Neutrophil (primary cell): Measurements from ENCODE around the gene DMXL2.

Experiments used
- H3K27ac ChIP-seq: fragments of 200-600 bp; sonication (generic); 2 replicates; pipeline ENCODE4 v1.5.1; 2016; ENCODE audit warnings: mild to moderate bottlenecking, moderate library complexity
- H3K27me3 ChIP-seq: fragments of 200-600 bp; sonication (generic); 2 replicates; pipeline ENCODE4 v1.6.0; 2016; ENCODE audit warnings: mild to moderate bottlenecking
- H3K36me3 ChIP-seq: fragments of 200-600 bp; sonication (generic); 2 replicates; pipeline ENCODE4 v1.5.1; 2017
- H3K4me1 ChIP-seq, 2 experiments: fragments of 200-600 bp in 1 of 2; sonication (generic) in 1 of 2; 1 replicate in 1 of 2; 2 replicates in 1 of 2; pipeline versions ENCODE4 v1.5.1 to v1.6.1; 2013 to 2016; ENCODE audit warnings: low read depth in 1 of 2, low read length in 1 of 2, mild to moderate bottlenecking in 1 of 2, moderate library complexity in 1 of 2; ENCODE audit not compliant: control insufficient read depth in 1 of 2, insufficient read depth in 1 of 2
- H3K4me3 ChIP-seq, 2 experiments: fragments of 200-600 bp in 1 of 2; sonication (generic) in 1 of 2; 1 replicate in 1 of 2; 2 replicates in 1 of 2; pipeline ENCODE4 v1.5.1; 2013 to 2016; ENCODE audit warnings: low read depth in 1 of 2, low read length in 1 of 2, mild to moderate bottlenecking in 1 of 2, moderate library complexity in 1 of 2
- H3K9me3 ChIP-seq: fragments of 200-600 bp; sonication (generic); 2 replicates; pipeline ENCODE4 v1.5.1; 2016
- CTCF ChIP-seq: fragments of 200-600 bp; sonication (generic); IDR thresholded peaks from 2 replicates; pipeline ENCODE4 v1.5.1; 2016; ENCODE audit warnings: antibody characterized with exemption

DMXL2 gene

GRCh38 chr15:51625236-51625635 lies 2.7 kb upstream of the DMXL2 start:
- peaks cover 46 to 48% of the 10 kb centered on the region in 2 experiments for H3K4me1 ChIP-seq
- no peak overlapping the region for H3K27ac ChIP-seq
- no peak for TF ChIP-seq CTCF
- H3K4me3 ChIP-seq, result no peak overlapping the region
- no peaks in the 10 kb centered on the region for H3K27me3 ChIP-seq
- no peaks in the 10 kb centered on the region for H3K9me3 ChIP-seq
- no peaks in the 10 kb centered on the region for H3K36me3 ChIP-seq

GRCh38 chr15:51624022-51624421 lies 1.5 kb upstream of the DMXL2 start:
- no peaks in the 10 kb centered on the region for H3K27me3 ChIP-seq
- H3K4me1 ChIP-seq, result peaks cover 46 to 48% of the 10 kb centered on the region in 2 experiments
- no peak for TF ChIP-seq CTCF
- H3K36me3 ChIP-seq, result no peaks in the 10 kb centered on the region
- H3K4me3 ChIP-seq, result no peak overlapping the region
- no peaks in the 10 kb centered on the region for H3K9me3 ChIP-seq
- H3K27ac ChIP-seq, result peak overlapping the region; percentile 93

- Histone ChIP-seq H3K4me3 (peak overlapping the region; percentile 80 to 95), H3K27ac (peak overlapping the region; percentile 93), H3K36me3 (no peaks in the 10 kb centered on the region), H3K9me3 (no peaks in the 10 kb centered on the region), H3K27me3 (no peaks in the 10 kb centered on the region), H3K4me1 (peaks cover 40 to 48% of the 10 kb centered on the region in 2 experiments)
- no peak for TF ChIP-seq CTCF
Measured at GRCh38 chr15:51623386-51623938, 891 bp upstream of the DMXL2 start.

GRCh38 chr15:51621936-51622603 lies 501 bp downstream of the DMXL2 start:
- no peaks in the 10 kb centered on the region for H3K9me3 ChIP-seq
- H3K27ac ChIP-seq, result peak overlapping the region; percentile 93
- H3K36me3 ChIP-seq, result no peaks in the 10 kb centered on the region
- peak; percentile 22 for TF ChIP-seq CTCF
- no peaks in the 10 kb centered on the region for H3K27me3 ChIP-seq
- H3K4me3 ChIP-seq, result peak overlapping the region; percentile 80 to 95
- H3K4me1 ChIP-seq, result peaks cover 39 to 46% of the 10 kb centered on the region in 2 experiments

GRCh38 chr15:51621155-51621765 lies 1.3 kb downstream of the DMXL2 start:
- Histone ChIP-seq H3K4me3 (peak overlapping the region; percentile 80 to 95), H3K36me3 (no peaks in the 10 kb centered on the region), H3K9me3 (no peaks in the 10 kb centered on the region), H3K27ac (peak overlapping the region; percentile 93), H3K27me3 (no peaks in the 10 kb centered on the region), H3K4me1 (peaks cover 39 to 46% of the 10 kb centered on the region in 2 experiments)
- TF ChIP-seq CTCF, result no peak
